Fibroblast of villous mesenchyme (primary cell): ENCODE results near the gene ASTN2. TPM values are rescaled to one million over a fixed set of nuclear protein-coding genes. Genes with fewer than 3 reads are reported as not detected.
A peak's percentile ranks its signal among the peaks of the same experiment; 100 is the strongest.

Experiments
- DNase-seq: peaks from one replicate; pipeline ENCODE4 v3.0.0-alpha.2; 2010; ENCODE audit warnings: low read depth
- H3K4me3 ChIP-seq: 2 replicates; pipeline ENCODE4 v1.5.1; 2011; ENCODE audit warnings: low read depth, mild to moderate bottlenecking, low read length
- total RNA-seq: library from RNA; depleted of rRNA; stranded (reverse); fragments of >200 nt; gene quantifications from 2 replicates; pipeline ENCODE4 v1.2.3, GENCODE V29; 2012
- TF ChIP-seq, protein P1 (sequence below): IDR thresholded peaks from 2 replicates; pipeline ENCODE4 v1.5.1; 2012; ENCODE audit warnings: low read depth, mild to moderate bottlenecking, low read length; ENCODE audit not compliant: insufficient read depth

The ASTN2 gene
- total RNA-seq, 1 donor, result 5.6 TPM

DNA sequence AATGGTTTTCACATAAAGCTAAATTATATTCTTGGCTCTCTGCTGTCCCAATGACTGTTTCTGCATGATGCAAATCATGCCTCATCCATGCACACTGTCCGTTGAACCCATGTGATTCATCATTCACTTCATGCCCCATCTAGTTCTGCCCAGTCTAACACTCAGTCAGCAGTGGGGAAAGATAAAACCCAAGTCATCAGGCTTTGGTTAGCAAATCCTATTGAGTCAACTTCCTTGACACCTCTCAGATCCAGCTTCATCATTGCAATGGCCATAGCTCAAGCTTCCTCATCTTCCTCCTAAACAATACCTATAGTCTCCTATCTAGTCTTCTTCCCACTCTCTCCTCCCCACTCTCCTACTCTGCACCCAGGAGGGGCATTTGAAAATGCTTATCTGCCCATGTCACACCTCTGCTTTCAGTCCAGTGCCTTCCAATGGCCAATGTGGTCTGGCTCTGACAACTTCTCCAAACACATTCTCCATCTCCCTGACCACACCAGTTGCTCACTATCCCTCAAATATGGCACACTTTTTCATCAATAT is 993.8 kb downstream of the ASTN2 start:
- DNase-seq, result no peak
- no peak overlapping the region for H3K4me3 ChIP-seq
- TF ChIP-seq, protein P1, sequence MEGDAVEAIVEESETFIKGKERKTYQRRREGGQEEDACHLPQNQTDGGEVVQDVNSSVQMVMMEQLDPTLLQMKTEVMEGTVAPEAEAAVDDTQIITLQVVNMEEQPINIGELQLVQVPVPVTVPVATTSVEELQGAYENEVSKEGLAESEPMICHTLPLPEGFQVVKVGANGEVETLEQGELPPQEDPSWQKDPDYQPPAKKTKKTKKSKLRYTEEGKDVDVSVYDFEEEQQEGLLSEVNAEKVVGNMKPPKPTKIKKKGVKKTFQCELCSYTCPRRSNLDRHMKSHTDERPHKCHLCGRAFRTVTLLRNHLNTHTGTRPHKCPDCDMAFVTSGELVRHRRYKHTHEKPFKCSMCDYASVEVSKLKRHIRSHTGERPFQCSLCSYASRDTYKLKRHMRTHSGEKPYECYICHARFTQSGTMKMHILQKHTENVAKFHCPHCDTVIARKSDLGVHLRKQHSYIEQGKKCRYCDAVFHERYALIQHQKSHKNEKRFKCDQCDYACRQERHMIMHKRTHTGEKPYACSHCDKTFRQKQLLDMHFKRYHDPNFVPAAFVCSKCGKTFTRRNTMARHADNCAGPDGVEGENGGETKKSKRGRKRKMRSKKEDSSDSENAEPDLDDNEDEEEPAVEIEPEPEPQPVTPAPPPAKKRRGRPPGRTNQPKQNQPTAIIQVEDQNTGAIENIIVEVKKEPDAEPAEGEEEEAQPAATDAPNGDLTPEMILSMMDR, result no peak

DNA sequence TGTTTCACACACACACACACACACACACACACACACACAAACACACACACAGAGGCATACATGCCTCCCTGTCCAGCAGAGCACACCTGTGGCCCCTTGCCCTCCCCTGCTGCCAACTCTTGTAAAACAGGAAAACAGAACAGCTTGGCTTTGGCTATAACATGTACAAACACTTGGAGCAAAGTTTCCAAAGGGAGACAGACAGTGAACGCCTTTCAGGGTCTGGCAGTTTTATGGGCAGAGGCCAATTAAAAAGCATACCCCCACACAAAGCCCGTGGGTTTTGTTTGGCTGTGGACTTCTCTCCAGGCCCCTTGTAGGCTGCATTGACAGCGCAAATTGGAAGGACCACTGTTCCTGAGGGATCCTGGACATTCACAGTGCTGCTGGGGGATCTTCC is 995.7 kb downstream of the ASTN2 start:
- DNase-seq, result no peak
- H3K4me3 ChIP-seq, result no peak overlapping the region
- TF ChIP-seq, protein P1, result no peak

DNA sequence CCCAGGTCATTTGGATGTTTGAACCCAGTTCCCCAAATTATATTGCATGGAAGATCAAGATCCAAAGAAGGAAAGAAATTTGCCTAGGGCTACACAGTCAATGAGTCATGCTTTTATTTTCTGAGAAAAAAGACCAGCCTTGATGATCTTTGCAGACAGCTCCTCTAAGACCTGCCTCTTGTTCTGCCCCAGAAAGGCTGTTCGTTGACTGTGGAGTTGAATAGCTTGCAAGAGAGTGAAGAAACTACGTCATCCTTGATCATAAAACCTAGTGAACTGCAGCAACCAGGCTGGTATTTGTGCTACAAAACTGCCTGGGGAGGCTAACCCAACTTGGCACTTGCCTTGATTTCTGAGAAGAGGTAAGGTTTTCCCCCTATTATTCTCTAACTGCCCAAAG is 997.4 kb downstream of the ASTN2 start:
- TF ChIP-seq, protein P1, result no peak
- DNase-seq, result peak; percentile 38
- H3K4me3 ChIP-seq, result no peak overlapping the region

DNA sequence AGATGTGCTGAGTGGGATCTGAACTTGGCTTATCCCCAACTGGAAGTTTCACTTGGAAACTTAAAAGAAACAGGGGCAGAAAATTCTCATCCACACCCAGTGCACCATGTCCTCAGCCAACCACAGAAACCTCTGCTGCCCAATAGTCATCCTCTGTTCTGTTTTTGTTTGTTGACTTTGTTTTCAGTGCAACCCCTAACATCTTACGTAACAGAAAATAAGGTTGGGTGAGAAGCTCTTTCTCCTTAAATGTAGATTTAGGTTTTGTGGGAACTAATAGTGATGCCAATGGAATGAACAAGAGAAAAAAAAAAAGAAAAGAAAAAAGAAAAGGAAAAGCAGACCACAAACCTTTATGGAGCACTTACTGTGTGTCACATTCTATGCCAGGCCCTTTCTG is 998.4 kb downstream of the ASTN2 start:
- DNase-seq, result no peak
- H3K4me3 ChIP-seq, result no peak overlapping the region
- TF ChIP-seq, protein P1, result no peak

DNA sequence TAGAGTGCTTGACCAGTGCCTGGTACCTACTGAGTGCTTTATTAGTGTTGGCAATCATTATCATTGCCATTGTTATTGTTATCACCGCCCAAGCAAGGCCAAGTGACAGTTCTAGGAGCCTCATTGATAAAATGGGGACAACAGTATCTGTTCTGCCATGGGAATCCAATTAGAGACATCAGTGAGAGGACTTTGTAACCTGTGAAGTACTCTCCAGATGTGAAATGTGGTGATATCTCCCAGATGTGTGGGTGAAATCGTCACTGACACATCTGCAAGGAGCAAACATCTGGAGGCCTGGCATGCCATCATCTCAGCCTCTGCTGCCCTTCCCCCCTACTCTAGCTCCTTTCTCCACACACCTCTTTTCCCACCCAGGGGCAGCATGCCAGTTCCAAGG is 1000.5 kb downstream of the ASTN2 start:
- TF ChIP-seq, protein P1, result no peak
- no peak overlapping the region for H3K4me3 ChIP-seq
- no peak for DNase-seq

DNA sequence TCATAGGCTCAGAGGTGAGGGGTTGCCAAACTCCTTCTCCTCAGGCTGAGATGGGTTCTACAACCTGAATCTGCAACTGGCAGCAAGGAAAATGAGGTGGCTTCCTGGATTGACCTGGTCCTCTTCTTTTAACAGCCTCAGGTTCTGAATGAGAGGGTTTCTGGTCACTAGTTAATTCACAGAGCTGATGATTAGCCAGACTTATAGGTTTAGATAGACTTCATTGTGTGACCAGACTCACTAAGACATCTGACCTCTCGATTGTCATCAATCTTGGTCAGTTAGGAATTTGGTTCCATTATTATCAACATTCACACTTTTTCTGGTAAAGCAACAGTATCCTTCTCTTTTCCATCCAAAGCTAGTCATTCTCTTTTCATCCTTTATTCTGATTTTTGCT is 1003.4 kb downstream of the ASTN2 start:
- TF ChIP-seq, protein P1, result no peak
- H3K4me3 ChIP-seq, result no peak overlapping the region
- DNase-seq, result no peak

DNA sequence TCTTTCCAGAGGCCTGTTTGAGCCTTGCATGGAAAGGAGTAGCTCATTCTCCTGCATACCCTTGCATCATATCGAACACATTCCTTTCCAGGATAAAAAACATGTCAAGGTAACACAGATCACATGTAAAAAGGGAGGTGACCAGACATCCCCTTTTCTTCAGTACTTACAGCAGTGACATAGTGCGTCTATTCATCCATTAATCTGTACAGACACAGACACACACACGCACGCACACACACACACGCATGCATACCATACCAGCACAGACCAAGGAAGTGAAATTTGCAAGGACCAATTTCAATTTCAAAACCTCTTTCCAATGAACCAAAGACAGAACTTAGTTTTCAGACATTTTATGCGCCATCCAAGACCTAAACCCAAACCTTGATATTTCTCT is 1005.2 kb downstream of the ASTN2 start:
- no peak overlapping the region for H3K4me3 ChIP-seq
- TF ChIP-seq, protein P1, result no peak
- no peak for DNase-seq
